ENCODE measurements around the gene ASPG.

ASPG gene

DNA sequence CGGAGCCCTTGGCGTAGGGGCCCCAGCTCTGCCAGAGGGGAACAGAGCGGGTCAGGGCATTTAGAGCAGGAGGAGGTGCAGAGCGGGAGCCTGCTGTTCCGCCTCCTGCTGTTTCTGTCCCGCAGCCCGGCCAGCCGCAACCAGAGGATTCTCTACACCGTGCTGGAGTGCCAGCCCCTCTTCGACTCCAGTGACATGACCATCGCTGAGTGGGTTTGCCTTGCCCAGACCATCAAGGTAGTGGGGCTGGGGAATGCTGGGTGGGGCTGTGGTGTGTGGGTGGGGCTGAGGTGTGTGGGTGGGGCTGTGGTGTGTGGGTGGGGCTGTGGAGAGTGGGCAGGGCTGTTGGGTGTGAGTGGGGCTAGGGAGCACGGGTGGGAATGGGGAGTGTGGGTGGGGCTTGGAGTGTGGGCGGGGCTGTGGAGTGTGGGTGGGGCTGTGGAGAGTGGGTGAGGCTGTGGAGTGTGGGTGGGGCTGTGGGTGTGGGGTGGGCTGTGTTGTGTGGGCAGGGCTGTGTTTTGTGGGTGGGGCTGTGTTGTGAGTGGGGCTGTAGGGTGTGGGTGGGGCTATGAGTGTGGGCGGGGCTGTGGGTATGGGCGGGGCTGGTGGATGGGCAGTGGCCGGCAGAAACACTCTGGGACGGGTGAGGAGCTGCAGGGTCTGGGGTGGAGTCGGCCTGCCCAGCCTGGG is 8.0 kb downstream of the ASPG start:
- DNase-seq (ENCODE audit: low read depth): no peak

DNA sequence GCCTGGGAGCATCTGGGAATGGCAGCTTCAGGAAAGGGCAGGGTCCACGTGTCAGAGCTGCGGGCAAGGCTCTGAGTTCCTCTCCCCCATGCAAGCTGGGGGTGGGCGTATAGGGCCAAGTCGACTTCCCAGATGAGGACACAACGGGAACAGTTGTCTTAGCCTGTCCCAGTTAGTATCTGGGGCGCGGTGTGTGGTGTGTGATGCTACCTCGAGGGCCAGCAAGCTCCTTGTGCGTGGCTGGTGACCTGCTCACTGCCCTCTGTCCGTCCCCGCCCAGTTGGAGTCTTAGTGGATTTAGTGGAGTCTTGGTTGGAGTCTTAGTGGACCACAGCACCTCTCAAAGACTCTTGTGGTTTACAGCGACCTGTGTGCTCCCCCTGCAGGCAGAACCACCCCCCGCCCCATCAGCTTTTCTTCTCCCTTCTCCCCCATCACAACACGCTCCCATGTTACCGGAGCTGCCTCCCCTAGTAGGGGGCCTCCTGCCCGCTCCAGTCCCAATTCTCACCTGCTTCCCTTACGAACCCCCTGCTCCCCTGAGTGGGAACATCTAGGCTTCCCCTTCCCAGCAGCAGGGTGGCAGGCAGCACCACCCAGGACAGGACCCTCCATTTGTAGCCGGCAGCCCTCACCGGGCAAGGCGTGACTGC is 8.7 kb downstream of the ASPG start:
- DNase-seq (ENCODE audit: low read depth): no peak

DNA sequence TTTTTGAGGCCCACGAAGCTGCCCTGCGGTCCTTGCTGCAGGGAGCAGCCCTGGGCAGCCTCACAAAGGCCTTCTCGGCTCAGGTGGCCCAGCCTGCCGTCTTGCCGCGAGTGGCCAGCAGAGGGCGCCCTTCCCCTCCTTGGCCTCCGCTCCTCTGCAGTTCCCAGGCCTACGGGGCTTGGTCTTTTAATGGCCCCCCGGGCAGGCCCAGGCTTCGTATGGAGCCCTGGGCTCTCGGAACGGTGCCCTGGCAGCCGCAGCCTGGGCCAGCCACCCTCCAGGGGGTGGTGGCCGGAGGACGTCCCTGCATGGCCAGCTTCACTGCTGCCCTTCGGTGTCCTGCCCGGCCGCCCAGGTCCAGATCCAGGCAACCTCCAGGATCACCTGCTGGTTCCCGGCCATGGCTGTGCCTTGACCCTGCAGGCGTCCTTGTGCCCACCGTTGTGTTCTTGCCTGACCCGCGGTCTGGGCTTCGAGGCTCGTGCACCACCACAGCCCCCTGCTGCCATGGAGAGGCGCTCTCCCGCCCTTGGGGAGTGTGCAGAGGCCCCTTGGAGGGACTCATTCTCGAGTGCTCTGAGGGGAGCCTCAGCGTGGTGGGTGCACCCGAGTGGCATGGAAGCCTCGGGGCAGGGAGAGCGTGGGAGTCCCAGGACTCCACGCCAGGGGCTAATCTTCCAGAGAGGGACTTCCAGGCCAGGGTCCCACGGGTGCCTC is 9.4 kb downstream of the ASPG start:
- peak; percentile 6 for DNase-seq (ENCODE audit: low read depth)

DNA sequence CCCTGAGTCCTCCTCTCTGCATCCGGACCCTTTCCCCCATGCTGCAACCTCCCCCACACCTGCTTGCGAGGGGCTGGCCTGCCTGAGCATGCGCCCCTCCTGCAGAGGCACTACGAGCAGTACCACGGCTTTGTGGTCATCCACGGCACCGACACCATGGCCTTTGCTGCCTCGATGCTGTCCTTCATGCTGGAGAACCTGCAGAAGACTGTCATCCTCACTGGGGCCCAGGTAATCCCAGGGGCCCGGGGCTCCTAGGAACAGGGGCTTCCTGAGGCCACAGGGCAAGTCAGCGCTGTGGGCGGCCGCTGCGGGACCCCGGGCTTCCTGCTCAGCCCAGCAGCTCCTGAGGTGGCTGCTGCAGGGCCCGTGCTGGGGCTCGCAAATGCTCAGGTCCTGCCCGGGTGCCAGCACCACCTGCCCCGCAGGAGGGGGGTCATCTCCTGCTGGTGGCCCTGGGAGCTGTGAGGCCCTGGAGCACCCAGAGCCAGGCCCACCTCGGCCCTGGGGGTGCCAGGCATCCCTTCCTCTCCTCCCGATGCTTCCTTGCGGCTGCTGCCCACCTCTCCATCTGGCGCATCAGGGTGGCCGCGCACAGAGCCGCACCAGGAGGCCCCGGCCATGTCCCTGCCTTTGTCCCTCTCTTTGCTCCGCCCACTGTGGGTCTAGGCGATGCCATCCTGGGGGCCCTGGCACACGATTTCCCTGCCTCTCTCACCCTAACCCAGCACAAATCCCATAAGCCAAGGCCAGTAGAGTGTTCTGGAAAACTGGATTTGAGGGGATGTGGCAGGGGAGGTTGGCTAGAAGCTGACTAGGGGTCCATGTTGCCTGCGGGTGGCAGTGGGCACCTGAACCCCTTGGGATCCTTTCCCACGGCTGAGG is 10.2 kb downstream of the ASPG start:
- no peak for DNase-seq (ENCODE audit: low read depth)

DNA sequence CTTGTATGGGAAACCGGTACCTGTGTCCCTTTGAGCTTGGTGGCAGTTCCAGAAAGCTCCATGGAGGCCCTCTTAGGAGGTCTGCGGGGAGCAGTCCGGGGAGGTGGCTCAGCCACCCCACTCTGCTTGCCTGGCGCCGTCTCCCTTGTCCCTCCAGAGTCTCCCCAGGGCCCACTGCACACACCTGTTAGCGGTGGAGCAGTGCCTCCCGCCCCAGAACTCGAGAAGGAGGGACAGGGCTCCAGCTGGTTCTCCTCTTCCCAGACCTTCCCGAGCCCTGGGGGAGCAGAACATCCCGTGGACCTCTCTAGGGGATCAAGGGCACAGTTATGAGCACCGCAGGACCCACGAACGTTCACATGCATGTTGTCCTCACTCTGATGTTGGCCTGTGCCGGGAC is 10.8 kb downstream of the ASPG start:
- DNase-seq (ENCODE audit: low read depth): no peak

DNA sequence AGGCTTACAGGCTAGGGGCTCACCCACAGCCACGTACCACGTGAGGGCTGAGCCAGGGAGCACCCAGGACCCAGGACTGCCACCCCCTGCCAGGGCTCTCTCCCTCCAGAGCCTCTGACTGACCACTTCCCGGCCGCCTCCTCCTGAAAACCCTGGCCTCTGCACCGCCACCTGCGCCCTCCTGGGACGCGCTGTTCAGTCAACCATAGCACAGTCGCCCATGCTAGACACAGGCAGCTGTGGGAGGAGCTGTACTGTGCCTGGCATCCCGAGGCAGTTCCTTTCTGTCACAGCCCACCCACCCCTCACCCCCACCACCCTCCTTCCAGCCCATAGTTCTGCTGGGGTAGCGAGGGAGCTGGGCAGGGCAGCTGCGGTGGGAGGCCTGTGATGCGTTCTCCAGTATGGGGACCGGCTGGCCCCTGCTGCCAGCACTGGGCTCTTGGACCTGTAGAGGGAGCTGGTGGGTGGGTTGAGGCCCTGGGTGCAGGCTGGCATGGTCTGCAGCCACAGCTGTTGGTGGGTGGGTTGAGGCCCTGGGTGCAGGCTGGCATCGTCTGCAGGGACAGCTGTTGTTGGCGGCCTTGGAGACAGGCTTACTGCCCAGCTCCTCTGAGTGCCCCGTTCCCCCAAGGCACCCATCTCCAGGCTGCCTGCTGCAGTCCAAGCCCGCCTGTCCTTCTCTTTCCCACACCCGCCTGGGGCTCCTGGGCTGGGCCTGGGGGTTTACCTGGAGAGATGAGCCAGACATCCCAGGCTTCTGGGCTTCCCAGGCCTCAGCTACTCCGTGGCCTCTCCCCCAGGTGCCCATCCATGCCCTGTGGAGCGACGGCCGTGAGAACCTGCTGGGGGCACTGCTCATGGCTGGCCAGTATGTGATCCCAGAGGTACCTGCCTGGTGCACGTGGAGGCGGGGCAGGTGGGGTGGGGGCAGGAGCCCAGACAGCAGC is 11.5 kb downstream of the ASPG start:
- DNase-seq (ENCODE audit: low read depth): no peak

DNA sequence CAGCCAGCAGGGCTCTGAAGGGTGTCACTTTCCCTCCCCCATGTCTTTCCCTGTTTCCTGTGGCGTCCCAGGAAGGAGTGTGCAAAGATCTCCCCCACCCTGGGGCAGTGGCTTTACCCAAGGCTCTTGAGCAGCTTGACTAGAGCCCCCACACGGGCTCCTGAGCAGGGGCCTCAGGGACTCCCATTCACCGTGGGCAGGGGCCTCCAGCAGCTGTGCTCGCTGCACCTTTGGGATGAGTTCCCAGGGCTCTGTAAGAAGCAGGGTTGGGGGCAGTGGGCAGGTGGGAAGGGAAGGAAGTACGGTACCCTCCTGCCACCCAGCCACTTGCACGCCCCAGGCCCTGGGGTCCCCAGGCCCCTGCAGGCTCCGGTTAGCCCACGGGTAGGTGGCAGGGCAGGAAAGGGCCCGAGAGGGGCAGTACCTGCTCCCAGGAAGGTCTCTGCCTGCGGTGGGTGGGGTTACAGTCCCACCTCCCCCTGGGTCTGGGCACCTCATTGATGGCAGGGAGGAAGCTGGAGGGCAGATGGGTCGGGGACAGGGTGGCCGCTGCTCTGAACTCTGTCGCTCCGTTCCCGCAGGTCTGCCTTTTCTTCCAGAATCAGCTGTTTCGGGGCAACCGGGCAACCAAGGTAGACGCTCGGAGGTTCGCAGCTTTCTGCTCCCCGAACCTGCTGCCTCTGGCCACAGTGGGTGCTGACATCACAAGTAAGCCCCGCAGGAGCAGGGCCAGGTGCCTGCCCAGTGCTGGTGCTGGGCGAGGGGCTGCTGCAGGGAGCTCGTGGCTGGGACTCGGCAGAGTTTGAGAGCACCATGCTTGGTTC is 13.0 kb downstream of the ASPG start:
- no peak for DNase-seq (ENCODE audit: low read depth)

DNA sequence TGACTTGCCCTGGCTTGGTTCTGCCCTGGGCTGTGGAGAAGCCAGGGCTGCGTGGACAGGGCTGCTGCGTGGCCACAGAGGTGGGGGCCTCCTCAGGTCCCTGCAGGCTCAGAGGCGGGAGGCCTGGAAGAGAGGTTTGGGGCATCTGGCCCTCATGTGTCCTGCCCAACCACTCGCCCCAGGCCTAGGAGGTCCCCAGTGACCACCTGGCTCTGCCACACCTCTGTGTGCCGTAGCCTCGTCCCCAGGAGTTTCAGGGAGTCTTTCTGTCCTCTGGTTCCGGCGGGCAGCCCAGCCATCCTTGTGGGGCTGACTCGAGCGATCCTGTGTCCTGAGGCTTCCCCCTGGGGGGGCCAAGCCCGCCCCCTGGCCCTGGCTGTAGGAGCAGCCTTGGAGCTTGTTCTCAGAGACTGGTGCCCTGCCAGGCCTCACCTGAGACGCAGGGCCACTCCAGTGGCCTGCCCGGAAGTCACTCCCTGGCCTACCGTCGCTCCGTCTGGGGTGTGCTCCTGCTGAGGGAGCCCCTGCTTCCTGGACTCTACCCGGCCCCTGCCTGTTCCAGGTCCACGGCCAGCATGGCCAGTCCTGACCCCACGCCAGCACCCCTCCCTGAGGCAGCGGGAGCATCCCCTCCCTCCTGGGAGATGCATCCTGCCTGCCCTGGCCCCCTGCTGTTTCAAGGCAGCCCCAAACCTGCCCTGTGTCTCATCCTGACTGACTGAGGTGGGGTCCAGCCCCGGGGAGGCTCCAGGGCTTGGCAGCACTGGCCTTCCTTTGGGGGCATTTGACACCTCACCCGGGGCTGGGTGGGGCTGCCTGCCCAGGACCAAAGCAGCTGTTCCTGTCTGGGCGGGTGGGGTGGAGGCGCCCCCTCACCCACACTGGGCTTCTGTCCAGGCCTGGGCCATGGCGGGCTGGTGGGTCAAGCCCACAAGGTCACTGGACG is 13.9 kb downstream of the ASPG start:
- DNase-seq (ENCODE audit: low read depth): no peak

DNA sequence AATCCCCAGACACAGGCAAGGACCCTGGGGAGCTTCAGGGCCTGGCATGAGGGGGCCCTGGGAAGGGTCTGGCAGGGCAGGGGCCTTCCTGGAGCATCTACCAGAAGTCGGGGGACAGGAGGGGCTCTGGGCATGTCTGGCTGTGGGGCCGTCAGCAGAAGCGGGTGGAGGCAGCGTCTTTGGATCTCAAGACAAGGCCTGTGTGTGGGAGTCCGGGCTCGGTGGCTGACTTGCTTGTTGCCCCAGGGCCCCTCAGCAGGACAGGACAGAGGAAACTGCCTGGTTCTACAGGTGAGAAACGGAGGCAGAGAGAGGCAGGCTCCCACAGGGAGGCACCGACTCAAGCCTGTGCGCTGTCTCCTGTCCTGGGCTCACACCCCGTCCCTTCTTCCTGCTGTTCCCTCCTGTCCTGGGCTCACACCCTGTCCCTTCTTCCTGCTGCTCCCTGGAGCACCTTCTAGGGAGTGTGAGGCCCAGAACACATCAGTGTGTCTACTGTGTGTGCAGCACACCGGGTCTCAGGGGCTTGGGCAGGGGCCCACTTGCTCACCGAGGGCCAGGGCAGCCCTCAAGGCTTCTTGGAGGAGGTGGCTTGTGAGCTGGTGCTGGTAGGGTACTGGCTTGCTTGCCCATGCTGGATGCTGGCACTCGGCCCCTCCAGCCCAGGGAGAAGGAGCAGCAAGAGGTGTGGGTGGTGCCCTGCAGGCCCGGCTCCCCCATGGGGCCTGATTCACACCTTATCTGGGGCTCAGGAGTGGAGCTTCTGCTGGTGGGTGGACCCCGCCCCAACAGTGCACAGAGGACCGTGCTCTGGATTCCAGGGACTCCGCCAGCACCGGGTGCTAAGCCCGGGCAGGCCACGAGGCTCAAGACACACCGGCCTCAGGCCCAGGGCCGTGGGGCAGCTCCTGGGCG is 14.9 kb downstream of the ASPG start:
- DNase-seq (ENCODE audit: low read depth): no peak

DNA sequence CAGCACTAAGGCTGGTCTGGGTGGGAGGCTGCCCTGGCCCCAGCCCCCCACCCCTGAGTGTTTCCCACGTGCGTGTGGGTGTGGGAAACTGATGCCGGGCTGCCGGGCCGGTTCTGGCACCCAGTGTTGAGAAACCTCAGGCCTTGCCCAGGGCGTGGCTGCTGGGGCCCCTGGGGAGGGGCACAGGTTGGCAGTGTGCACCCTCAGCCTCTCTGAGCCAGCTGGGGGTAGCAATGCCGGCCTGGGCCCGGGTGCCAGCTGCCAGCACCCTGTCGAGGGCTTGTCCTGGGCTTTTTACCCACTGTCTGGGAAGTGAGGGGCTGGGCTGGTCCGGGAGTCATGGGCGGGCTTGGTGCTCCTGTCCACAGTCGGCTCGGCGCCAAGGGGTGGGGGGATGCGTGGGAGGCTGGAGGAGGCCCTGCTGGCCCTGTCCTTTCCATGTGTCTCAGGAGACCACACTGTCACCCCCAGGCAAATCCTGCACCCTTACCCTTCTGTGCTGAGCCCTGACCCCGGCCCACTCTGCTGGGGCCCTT is 15.7 kb downstream of the ASPG start:
- DNase-seq (ENCODE audit: low read depth): no peak

DNA sequence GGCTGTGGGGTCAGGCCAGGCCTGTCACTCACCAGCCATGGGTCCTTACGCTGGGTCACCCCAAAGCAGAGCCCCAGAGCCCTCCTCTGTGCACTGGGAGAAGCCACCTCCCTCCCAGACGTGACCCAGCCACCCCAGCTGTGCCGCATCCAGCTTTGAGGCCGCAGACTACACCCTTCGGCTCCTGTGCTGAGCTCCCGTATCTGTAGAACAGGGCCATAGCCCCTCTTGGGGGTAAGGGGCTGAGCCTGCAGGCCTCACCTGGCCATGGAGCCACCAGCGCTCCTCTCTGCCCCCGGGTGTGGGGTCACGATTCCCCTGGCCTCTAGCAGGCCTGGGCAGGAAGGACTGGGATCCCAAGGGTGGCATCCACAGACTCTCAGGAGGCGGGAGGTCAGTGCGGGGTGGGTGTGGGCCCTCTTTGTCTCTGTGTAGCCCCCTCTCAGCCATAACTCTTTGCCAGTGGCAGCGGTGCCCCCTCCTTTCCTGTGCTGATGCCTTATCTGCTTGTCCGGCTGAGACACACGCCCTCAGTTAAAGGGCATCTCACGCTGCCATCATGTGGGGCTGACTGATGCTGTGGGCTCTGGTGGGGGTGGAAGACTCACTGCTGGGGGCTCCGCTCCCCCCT is 16.3 kb downstream of the ASPG start:
- DNase-seq (ENCODE audit: low read depth): no peak

DNA sequence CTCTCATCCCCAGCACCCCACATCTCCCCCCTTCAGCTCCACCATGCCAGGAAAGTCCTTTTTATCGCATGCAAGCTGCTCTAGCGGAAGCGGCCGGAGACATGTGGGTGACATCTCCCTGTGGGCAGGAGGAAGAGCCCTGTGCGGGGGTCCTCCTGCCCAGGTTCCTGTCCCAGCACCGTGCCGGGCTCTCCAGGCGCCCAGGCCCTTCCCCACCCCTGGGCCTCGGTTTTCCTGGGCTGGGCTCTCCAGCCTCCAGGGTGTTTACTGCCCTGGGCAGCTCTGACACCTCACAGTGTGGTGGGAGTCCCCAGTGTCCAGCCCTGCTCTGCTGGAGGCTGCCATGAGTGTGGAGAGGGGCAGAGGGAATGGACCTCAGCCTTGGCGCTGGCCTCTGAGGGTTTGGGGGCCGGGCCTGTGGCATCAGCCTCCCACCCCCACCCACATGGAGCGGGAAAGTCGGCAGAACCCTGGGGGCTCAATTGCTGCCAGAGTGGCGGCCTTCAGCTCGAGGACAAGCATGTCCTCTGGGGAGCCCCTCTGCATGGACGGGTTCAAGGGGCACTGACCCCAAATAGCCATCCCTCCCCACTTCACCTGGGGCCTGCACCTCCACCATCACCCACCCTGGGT is 16.9 kb downstream of the ASPG start:
- DNase-seq (ENCODE audit: low read depth): no peak

DNA sequence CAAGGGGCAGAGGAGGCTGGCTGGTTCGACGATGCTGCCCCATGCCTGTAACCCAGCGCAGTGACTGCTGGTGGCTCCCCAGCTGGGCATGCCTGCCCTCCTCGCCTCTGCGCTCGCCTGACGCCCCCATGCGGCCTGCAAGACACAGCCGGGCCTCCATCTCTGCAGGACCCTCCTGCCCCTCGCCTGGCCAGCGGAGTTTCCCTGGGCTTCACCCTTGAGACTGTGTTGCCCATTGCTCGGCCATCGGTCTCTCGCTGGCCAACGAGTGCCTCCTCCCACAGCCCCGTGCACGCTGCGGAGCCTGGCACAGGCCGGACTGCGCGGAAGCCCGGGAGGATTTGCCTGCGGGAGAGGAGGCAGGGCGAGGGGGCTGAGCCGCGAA is 17.6 kb downstream of the ASPG start:
- DNase-seq (ENCODE audit: low read depth): no peak

DNA sequence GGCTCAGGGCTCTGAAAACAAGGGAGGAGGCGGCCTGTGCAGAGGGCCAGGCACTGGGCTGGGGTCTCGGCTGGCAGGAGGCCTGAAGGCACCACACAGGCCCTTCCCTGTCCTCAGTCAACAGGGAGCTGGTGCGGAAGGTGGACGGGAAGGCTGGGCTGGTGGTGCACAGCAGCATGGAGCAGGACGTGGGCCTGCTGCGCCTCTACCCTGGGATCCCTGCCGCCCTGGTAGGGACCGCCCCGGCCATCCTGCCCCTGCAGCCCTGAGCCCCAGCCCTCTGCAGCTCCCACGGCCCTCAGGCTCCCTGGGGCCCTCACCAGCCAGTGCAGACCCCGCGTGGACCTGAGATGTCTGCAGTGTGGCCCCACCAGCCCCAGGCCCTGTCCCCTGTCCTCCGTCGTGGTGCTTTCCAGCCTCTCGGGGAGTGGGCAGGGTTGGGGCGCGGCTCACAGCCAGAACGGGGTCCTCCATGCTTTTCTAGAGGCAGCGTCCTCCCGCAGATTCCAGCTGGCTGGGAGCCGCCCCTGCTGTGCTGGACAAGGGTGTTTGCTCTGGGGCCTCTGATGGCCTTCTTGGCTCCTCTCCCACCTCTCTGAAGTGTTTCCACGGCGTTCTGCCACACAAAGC is 18.1 kb downstream of the ASPG start:
- no peak for DNase-seq (ENCODE audit: low read depth)

DNA sequence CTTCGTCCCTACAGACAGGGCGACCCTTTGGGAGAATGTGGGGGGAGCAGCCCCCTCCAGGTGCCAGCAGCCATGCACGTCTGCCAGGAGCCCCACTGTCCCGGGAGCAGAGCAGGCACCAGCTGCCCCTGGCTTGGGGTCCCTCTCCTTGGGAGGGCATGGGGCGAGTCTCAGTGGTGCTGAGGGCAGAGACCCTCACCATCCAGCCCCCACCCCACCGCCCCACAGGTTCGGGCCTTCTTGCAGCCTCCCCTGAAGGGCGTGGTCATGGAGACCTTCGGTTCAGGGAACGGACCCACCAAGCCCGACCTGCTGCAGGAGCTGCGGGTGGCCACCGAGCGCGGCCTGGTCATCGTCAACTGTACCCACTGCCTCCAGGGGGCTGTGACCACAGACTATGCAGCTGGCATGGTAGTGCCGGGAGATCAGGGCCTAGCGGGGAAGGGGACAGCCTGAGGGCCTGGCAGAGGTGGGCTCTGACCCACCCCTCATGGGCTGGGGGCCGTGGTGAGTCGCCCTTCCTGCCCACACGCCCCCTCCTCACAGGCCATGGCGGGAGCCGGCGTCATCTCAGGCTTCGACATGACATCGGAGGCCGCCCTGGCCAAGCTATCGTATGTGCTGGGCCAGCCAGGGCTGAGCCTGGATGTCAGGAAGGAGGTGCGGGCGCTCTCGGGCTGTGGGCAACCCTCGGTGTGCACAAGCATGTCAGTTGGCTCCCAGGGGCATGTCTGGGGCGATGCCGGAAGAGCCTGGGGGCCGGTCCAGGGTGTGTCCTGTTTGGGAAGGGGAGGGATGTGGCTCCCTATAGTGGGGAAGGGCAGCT is 18.8 kb downstream of the ASPG start:
- no peak for DNase-seq (ENCODE audit: low read depth)

All from fibroblast of gingiva (primary cell).